Activated T-cell treated with anti-CD3 and anti-CD28 coated beads for 24 hours (primary cell): ENCODE results near the gene HDAC3.
"Not testable (repeated sequence)": the region's sequence is repeated elsewhere in the genome, so short reads cannot be mapped to it uniquely, and the experiment has no call there.

Experiments
- DNase-seq: peaks from one replicate; pipeline ENCODE4 v3.0.0-alpha.2; 2020; ENCODE audit warnings: low read depth

The HDAC3 gene

GRCh38 chr5:141634720-141635119 lies 1.9 kb downstream of the HDAC3 start:
- DNase-seq = no peak

DNA sequence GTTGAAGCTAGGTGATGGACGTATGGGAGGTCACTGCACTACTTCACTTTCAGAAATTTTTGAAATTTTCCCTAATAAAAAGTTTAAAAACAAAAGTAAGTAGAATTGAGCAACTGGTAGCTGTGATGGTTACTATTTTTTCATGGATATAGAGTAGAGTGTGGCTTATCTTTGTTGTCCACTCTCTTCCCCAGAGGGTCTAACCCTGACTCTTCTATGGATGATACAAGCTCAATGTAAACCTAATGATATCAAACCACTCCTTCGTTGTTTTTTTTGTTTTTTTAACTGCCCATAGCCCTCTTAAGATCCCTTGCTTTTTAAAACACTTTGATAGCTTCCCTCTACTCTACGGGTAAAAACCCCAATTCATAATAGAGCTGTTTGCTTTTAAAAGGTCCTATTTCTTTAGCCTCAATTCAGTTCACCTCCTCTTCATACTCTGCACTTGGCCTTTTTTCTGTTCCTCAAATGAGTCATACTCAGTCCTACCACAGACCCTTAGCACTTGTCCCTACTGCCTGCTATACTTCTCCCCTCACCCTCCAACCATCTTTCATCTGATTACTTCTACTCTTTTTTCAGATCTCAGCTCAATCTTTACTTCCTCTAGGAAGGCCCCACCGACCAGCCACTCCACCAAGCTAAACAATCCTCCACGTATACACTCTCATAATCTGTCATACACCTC lies 2.6 kb downstream of the HDAC3 start:
- no peak for DNase-seq

GRCh38 chr5:141632650-141633049 lies 4.0 kb downstream of the HDAC3 start:
- no peak for DNase-seq

DNA sequence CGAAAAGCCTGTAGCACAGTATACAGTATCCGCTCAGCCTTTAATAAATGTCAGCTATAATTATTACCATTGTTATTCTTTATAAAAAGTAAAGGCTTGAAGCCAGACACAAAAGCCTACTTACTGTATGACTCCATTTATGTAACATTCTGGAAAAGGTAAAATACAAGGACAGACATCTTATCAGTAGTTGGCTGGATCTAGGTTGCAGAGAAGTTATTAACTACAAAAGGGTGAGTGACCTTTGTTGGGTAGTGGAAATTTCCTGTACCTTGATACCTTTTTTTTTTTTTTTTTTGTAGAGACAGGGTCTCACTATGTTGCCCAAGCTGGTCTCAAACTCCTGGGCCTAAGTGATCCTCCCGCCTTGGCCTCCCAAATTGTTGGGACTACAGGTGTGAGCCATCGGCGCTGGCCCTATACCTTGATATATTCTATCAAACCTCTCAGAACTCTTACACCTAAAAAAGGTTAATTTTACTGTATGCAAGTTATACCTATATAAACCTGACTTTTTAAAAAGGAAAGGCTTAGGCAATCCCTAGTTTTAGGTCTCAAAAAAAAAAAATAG lies 6.0 kb downstream of the HDAC3 start:
- no peak for DNase-seq

DNA sequence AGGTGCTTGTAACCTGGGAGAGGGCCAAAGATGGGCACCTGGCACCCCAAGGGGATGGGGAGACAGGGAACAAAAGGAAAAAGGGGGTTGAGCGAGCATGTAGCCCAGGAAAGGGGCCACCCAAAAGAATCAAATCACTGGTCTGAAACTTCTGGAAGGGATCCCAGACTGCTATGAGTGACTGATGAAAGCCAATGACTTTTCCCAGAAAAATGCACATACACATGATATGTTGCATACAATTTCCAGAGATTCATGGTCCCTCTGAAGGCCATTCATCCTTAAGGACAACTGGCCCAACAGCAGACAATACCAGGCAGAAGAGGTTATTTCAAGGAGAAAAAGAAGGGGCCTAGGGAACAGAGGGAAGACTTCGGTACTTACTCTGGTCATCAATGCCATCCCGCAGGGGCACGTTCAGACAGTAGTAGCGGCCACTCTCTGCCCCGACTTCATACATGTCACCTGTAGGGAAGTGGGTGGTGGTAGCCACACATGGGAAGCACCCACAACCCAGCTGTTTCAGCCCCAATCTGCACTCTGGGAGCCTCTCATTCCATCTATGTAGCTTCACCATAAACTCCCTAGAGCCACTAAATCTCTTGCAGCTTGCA lies 8.4 kb downstream of the HDAC3 start:
- DNase-seq = no peak

GRCh38 chr5:141623611-141624010 lies 13.0 kb downstream of the HDAC3 start:
- DNase-seq = no peak

DNA sequence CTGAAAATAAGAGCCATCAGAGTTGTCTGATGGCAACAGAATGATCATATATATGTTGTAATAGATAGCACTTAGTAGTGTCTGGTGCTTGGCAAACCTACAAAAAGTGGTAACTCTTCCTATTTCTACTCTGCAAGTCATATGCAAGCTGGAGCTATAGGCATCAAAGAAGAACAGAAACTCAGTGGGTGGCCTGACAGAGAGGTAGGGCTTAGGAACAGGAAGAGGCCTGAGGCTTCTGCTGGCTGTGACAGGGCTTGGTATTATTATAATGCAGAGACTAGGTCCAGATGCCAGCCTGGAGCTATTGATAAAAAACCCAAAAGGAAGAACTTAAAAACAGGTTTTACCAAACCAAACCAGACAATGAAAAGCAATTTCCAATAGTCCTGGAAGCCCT lies 13.5 kb downstream of the HDAC3 start:
- DNase-seq = no peak

DNA sequence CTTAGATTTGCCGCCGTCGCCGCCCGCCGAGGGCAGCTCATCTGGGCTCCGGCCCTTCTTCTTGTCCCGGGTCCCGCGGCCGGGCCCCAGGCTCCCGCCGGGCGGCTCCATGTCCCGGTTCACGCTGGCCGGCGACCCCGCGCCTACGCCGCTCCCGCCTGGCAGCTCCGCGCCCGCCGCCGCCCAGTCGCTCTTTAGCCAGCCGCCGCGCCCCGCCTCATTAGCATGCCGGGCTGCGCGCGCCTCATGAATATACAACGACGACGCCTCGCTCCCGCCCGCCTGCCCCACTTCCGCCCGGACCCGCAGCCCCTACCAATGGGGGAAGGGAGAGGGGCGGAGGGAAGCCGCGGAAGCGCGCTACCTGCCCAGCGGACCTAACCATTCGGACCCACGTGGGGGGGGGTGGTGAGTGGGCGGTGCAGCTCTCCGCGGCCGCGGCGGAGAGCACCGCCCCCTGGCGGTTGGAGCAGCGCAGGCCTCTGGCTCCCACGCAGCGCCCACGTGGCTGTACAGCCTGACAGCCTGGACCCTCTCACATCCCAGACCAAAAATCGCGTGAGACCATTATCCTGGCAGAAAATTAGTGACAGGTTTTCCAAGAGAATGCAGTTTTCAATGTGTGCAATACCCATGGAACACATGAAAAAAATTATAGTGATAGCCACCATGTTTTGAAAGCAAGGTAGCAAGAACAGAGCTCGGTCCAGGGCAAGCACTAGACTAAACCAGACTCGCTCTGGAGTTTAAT lies 17.7 kb downstream of the HDAC3 start, which contains the start of gene DIAPH1:
TSS of gene DIAPH1 (minus strand) at position 197 of the 751 bp plus-strand sequence. CDS start at position 111, 86 bp downstream.
- peak; percentile 98 for DNase-seq

DNA sequence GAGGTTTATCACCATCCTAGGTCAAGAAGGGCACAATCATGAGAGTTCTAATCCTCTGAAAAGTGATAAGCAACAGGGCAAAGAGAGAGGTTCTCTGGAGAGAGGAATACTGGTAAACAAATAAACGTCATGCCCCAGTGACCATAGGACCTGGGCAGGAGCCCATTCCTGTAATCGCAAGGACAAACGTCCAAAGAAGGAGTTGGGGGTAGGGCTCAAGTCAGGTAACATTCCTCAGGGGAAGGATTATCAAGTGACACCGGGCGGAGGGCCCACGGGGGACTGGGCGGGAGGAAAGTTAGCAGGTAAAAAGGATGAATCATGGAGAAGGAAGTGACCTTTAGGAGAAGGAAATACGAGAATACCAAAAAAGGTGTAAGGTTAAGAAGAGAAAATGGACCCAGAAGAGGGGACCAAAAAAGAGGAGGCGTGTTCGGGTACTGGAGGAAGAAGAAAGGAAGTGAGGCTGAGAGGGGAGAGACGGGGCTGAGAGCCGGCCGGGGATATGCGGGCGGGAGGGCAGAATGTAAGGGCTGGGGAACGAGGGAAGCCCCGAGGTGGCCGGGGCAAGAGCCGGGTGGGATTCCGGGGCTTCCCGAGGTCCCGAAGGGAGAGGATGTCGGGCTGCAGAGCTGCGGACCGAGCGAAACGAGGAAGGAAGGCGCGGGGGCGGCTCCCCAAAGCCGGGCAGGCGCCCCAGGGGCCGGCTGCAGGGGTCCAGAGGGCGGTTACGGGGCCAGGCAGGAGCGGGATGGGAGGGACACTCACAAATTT lies 18.4 kb downstream of the HDAC3 start:
- DNase-seq = peak; percentile 47

DNA sequence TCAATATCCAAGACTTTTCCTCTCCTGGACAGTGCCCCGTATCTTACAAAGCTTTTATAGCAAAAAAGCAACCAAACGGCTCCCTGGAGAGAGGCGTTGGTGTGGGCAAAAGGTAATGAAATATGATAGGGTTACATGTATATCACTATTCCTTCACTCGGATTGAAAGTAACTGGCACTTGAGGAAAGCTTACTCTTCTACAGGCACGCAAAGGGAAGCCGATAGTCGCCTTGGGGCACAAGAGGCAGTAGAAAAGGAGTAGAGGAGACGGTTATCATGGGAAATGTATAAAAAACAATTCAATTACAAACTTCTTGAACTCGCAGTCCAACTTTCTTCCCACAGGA lies 19.0 kb downstream of the HDAC3 start:
- DNase-seq = no peak

DNA sequence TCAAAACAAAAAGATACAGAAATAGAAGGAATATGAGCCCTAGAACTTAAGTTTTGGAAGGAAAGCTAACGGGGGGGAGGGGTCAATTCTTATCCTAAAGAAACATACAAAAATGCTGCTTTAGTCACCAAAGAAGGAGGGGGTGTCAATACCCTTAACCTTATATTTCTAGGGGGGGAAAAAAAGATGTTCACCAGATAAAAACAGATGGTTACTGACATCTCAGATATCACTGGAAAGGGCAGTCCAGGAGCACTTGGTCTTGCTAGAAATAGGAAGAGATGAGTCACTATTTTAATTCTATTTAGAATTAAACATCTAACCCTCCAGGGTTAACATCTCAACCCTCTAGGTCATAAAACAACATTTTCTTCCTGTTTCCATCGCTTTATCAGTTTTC lies 19.5 kb downstream of the HDAC3 start:
- no peak for DNase-seq

- DNase-seq = no peak
Measured at GRCh38 chr5:141615991-141616720, 20.5 kb downstream of the HDAC3 start.

GRCh38 chr5:141613344-141613743 lies 23.3 kb downstream of the HDAC3 start:
- no peak for DNase-seq

DNA sequence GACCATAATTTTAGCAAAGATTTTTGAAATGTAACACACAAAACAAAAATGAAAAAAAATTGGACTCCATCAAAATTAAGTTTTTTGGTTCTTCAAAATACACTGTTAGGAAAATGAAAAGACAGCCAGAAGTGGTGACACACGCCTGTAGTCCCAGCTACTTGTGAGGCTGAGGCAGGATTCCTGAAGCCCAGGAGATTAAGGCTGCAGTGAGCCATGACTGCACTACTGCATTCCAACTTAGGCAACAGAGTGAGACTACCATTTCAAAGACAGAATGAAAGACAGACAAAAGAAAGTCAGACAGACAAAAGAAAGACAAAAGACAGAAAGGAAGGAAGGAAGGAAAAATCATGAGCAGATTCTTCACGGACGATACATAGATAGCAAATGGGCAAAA lies 25.4 kb downstream of the HDAC3 start:
- DNase-seq = no peak

DNA sequence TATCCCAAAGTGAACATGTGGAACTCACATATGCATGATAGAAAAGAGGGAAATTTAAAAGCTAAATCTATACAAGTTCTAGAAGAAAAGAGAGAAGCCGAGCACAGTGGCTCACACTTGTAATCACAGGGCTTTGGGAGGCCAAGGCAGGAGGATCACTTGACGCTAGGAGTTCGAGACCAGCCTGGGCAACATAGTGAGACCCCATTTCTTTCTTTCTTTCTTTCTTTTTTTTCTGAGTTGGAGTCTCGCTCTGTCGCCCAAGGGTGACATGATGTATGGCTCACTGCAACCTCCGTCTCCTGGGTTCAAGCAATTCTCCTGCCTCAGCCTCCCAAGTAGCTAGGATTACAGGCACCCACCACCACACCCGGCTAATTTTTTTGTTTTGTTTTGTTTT lies 26.7 kb downstream of the HDAC3 start:
- not testable (repeated sequence) for DNase-seq

DNA sequence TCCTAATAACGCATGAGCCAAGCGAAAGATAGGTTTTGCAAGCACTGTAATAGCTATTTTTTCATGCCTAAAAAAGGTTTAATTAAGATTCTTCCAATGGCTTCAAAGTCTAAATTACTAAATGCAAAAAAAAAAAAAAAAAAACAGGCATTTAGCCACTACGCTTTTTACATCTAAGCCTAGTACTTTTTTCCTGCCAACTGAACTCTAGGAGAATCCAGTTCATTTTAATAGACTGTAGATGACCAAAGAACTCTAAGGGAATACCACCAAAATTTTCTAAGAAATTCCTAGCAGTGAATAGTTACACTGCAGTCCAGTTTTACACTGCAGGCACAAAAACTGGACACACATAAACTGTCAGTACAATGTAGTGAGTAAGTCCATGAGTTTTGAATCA lies 27.6 kb downstream of the HDAC3 start:
- DNase-seq = no peak

DNA sequence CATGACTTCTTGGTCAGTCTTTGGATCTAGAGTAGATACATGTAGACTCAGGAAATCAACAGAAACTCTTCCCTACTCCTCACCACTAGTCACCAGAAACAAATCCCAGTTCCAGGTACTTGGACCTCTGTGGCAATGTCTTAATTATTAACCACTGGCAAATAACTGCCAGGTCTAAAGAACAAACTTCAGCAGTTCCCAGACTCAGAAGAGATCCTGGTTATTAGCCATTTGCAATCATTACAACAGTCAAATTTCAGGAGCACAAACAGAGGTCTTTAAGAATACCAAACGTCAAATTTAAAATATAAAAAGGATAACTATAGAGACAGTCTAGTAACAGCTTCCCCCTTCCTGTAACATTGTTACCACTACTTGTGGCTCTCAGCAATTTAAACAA lies 28.1 kb downstream of the HDAC3 start:
- no peak for DNase-seq

GRCh38 chr5:141608046-141608445 lies 28.6 kb downstream of the HDAC3 start:
- DNase-seq = no peak

DNA sequence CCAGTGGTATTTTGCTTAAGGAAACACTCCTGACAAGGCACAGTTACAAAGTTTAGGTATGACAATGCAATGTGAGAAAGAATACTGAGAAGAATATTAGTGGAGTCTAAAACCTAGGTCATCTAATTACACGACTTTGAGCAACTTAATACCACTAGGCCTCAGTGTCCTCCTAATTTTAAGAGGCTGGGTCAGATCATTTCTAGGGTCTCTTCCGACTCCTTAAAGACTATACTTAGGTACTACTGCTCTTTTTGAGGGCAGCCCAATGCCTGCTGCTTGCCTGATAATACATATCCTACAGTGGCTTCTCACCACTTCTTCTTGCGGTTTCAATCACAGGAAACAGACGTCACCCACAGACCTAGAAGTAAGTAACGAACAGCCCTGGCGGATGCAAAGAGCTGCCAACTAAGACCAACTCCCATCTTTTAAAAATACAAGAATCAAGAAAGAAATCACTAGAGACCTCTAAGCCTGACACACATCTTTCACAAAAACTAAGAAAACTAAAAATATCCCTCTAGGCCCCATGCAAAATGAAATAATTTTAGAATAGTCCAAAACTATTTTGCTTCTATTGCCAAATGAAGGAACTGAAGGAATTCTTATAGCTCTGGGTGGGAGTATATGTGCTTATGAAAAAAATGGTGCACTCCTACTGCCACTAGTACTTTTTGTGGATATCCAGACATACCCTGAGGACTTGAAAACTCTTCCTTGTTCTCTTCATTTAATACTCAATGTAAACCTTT lies 30.9 kb downstream of the HDAC3 start:
- peak; percentile 62 for DNase-seq

DNA sequence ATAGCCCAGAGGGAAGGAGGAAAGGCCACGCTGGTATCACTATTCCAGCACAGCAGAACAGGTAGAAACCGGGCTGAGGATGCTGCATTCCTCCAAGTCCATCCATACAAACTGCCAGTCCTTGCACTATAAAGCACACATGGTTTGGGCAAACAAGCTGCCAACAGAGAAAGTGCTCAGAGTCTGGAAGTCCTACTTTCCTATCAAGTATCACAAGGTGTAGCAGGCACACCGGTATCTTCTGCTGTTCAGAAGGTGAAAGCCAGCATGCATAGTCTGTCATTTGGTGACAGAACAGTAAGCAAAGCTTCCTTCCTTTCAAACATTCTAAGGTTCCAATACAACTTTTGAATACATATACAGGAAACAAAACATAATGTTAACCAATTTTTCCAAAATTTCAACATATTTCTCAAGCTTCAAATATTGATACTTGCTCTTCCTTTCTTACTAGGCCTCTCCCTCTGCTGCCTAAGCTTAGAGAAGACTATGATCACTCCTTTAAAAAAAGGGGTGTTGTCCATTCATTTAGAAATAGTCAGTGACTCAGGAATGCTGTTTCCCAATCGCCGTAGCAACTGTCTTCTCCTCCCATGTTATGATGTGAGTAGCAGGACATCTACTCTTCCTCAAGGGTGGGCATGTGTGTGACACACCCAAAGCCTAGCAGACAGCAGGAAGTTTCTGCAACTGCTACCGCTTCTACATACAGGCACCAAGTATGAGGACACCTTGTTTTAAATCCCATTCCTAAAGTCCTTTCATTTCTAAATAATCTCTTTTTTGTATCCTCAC lies 32.5 kb downstream of the HDAC3 start:
- DNase-seq = no peak
